Hematopoietic multipotent progenitor cell treated with erythropoietin and hydrocortisone succinate and interleukin-3 and kit ligand, for 4 days (in vitro differentiated cells): ENCODE data around the gene ZNF792.
"Not testable (repeated sequence)": the region's sequence is repeated elsewhere in the genome, so short reads cannot be mapped to it uniquely, and the experiment has no call there.

Experiments
- DNase-seq: peaks from one replicate; pipeline ENCODE4 v3.0.0-alpha.2; 2015

Gene ZNF792

GRCh38 chr19:34920090-34920786, 43.8 kb downstream of the ZNF792 start:
- not testable (repeated sequence) for DNase-seq

GRCh38 chr19:34918190-34918589, 45.8 kb downstream of the ZNF792 start:
- no peak for DNase-seq

- DNase-seq, result not testable (repeated sequence)
These were observed 46.9 kb downstream of the ZNF792 start for GRCh38 chr19:34917144-34917543.

GRCh38 chr19:34910770-34911169, 53.3 kb downstream of the ZNF792 start:
- DNase-seq, result no peak
